Neutrophil (primary cell): ENCODE measurements around the gene C2orf66.

Experiments used
- H3K27ac ChIP-seq: fragments of 200-600 bp; sonication (generic); 2 replicates; pipeline ENCODE4 v1.5.1; 2016; ENCODE audit warnings: mild to moderate bottlenecking, moderate library complexity
- H3K27me3 ChIP-seq: fragments of 200-600 bp; sonication (generic); 2 replicates; pipeline ENCODE4 v1.6.0; 2016; ENCODE audit warnings: mild to moderate bottlenecking
- H3K36me3 ChIP-seq: fragments of 200-600 bp; sonication (generic); 2 replicates; pipeline ENCODE4 v1.5.1; 2017
- H3K4me1 ChIP-seq, 2 experiments: fragments of 200-600 bp in 1 of 2; sonication (generic) in 1 of 2; 1 replicate in 1 of 2; 2 replicates in 1 of 2; pipeline versions ENCODE4 v1.5.1 to v1.6.1; 2013 to 2016; ENCODE audit warnings: low read depth in 1 of 2, low read length in 1 of 2, mild to moderate bottlenecking in 1 of 2, moderate library complexity in 1 of 2; ENCODE audit not compliant: control insufficient read depth in 1 of 2, insufficient read depth in 1 of 2
- H3K4me3 ChIP-seq, 2 experiments: fragments of 200-600 bp in 1 of 2; sonication (generic) in 1 of 2; 1 replicate in 1 of 2; 2 replicates in 1 of 2; pipeline ENCODE4 v1.5.1; 2013 to 2016; ENCODE audit warnings: low read depth in 1 of 2, low read length in 1 of 2, mild to moderate bottlenecking in 1 of 2, moderate library complexity in 1 of 2
- H3K9me3 ChIP-seq: fragments of 200-600 bp; sonication (generic); 2 replicates; pipeline ENCODE4 v1.5.1; 2016
- CTCF ChIP-seq: fragments of 200-600 bp; sonication (generic); IDR thresholded peaks from 2 replicates; pipeline ENCODE4 v1.5.1; 2016; ENCODE audit warnings: antibody characterized with exemption

Gene C2orf66

DNA sequence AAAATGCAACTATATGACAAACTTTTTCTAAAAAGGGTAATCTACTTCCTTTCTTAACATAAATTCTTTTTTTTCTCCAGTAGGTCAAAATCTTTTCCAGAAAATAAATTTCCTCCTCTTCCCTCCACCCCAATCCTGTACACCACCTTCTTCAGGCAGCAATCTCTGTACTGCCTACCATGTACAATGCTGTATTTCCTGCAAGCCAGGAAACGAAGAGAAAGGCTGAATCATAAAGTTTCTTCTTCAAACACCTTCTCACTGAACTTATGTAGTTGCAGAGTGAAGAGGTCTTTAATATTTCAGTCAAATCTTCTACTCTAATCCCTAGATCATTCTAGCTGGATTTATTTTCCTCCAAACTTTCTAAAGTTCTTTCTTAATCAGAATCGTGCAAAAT is 18.2 kb upstream of the C2orf66 start:
- Histone ChIP-seq H3K4me3 (no peak overlapping the region), H3K27ac (no peak overlapping the region), H3K9me3 (no peaks in the 10 kb centered on the region), H3K27me3 (peaks cover 5% of the 10 kb centered on the region), H3K4me1 (no peaks in the 10 kb centered on the region), H3K36me3 (no peaks in the 10 kb centered on the region)
- TF ChIP-seq CTCF, result no peak

DNA sequence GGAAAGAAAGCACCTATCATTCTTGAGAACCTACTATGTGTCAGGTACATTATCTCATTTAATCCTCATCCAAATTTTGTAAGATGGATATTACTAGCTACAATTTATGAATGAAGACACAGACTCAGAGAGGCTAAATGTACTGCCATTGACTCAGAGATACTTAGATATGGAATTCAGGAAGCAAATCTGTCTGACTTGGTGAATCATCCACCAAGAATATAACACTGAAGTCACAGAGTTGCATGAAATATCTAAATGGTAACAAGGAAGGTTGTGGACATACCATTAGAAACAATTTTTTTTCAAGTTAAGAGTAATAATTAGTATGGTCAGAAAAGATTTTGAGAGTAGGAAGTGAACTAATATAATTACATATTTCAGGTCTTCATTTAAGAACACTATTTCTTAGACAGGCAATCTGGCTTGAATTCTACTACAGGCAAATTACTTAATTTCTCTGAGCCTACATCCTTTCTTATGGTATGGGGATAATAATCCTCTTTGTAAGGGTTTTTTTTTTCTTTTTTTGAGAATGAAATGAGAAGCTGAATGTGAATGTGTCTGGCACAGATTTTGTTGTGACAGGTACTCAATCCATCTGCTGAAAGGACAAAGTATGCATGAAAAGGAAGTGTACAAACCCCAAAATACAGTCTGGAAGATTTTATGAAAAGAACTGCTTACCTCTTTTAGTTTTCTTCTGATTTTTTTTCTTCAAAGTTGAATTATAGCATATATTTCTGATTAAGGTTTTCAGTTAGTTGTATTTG is 14.8 kb upstream of the C2orf66 start:
- Histone ChIP-seq H3K27ac (no peak overlapping the region), H3K4me3 (no peak overlapping the region), H3K36me3 (no peaks in the 10 kb centered on the region), H3K9me3 (no peaks in the 10 kb centered on the region), H3K4me1 (no peaks in the 10 kb centered on the region), H3K27me3 (peaks cover 5% of the 10 kb centered on the region)
- TF ChIP-seq CTCF, result no peak

DNA sequence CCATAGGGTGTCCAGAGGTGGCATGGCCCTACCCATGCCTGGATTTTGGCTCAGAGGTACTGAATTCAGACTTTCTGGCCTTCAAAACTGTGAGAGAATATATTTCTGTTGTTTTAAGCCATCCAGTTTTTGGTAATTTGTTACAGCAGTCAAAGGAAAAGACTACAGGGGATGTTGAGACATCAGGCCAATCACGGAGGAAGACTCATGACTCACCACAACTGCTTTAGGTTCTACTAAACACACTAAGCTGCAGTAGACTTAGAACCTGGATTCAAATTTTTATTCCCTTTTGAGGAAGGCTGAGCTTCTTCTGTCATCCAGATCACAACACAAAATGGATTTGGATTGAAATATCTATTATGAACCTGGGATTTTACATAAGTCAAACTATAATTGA is 12.0 kb upstream of the C2orf66 start:
- Histone ChIP-seq H3K9me3 (peaks cover 7% of the 10 kb centered on the region), H3K36me3 (no peaks in the 10 kb centered on the region), H3K27me3 (no peaks in the 10 kb centered on the region), H3K27ac (no peak overlapping the region), H3K4me1 (no peaks in the 10 kb centered on the region), H3K4me3 (no peak overlapping the region)
- TF ChIP-seq CTCF, result no peak

- Histone ChIP-seq H3K9me3 (no peaks in the 10 kb centered on the region), H3K4me3 (no peak overlapping the region), H3K27me3 (peaks cover 29% of the 10 kb centered on the region), H3K36me3 (no peaks in the 10 kb centered on the region), H3K27ac (no peak overlapping the region), H3K4me1 (no peaks in the 10 kb centered on the region)
- no peak for TF ChIP-seq CTCF
Observed at GRCh38 chr2:196808083-196808665, 981 bp downstream of the C2orf66 start.

DNA sequence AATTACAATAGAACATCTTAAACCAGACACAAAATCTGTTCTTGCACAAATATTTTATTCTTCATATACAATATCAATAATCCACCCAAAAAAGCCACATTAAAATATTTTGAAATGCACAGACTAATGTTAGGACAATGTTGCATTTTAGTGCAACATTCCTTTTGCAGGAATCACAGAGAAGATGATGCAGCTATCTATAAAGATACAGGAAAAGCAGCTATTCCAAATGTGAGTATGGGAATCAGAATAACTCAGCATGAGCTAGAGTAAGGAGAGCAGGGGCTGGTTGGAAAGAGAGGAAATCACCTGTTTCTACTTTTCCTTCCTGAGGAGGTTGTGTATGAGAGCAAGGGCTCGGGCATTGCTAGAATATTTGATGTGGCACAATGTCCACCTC is 4.8 kb downstream of the C2orf66 start:
- H3K9me3 ChIP-seq, result no peaks in the 10 kb centered on the region
- H3K27me3 ChIP-seq, result peaks cover 40% of the 10 kb centered on the region
- H3K4me3 ChIP-seq, result no peak overlapping the region
- H3K4me1 ChIP-seq, result peaks cover under 1 to 5% of the 10 kb centered on the region in 2 experiments
- H3K27ac ChIP-seq, result no peak overlapping the region
- no peaks in the 10 kb centered on the region for H3K36me3 ChIP-seq
- TF ChIP-seq CTCF, result no peak
